Erythroblast (primary cell): ENCODE results near the gene FAM98B.

ENCODE experiments used
- GATA1 ChIP-seq: IDR thresholded peaks from 2 replicates; pipeline ENCODE4 v1.6.1; 2011; ENCODE audit warnings: low read depth, mild to moderate bottlenecking, control low read depth, low read length, moderate library complexity
- POLR2A ChIP-seq: IDR thresholded peaks from 2 replicates; pipeline ENCODE4 v1.6.1; 2011; ENCODE audit warnings: mild to moderate bottlenecking, low read length

GRCh38 chr15:38508647-38509046 is 54.7 kb downstream of the FAM98B start:
- no peak for TF ChIP-seq POLR2A
- no peak for TF ChIP-seq GATA1
